ENCODE measurements around the gene SIKE1. TPM values are rescaled to one million over a fixed set of nuclear protein-coding genes. Genes with fewer than 3 reads are reported as not detected.

Gene SIKE1
- total RNA-seq = 103 TPM

GRCh38 chr1:114780344-114781226 lies at the start of gene SIKE1:
TSS of gene SIKE1 (minus strand) at chr1:114780685. CDS start at chr1:114780607, 78 bp downstream.

DNA sequence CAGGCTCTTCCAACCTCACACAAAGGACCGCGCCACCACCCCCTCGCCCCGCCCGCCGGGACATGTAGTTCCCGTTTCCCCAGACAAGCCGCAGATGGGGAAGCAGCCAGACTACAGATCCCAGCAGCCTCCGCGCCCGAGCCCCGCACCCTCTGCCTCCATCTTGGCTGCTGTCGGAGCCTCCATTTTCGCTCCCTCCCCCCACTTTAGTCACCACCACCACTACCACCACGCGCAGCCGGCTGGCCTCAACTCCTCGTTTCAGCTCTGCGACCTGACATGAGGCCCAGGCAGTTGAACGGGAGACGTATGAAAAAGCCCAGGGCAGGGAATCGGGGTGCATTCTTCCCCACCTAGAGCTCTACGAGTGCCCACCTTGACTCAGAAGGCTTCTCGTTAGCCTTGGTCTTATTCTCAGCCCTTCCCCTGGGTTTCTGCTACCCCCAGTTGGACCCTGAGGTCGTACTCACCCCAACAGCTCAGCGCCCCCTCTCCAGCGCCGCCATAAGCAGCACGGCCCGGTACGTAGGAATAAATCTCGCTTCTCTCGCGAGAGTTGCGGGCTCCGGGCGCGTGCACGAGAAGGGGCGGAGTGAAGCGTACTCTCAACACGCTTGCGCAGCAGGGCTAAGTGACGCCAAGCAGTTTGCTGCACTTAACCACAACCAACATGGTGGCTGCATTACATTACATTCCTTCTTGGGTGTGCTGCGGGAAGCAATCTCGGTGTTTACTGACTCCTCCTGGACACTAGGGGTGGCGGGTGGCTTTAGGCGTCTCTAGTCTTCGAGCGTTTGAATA lies 22.8 kb downstream of the SIKE1 start, which contains the start of gene CSDE1:
Gene CSDE1, minus strand, starts transcription at position 530 of the 801 bp plus-strand sequence. CDS start 18,094 bp downstream, outside the sequence.

Other genes with a start within 250 kb of the SIKE1 start
- 55.1 TPM for gene BCAS2, start 199.1 kb downstream of the SIKE1 start, total RNA-seq
- 4.2 TPM for gene DENND2C, start 110.6 kb downstream of the SIKE1 start, total RNA-seq
- gene AMPD1, start 85.1 kb downstream of the SIKE1 start, total RNA-seq = 0.71 TPM
- 42.1 TPM for gene NRAS, start 63.9 kb downstream of the SIKE1 start, total RNA-seq
- gene CSDE1, start 22.7 kb downstream of the SIKE1 start, total RNA-seq = 903 TPM
- gene SYCP1, start 74.2 kb upstream of the SIKE1 start, total RNA-seq = 0.11 TPM
- not detected for gene TSHB, start 249.1 kb upstream of the SIKE1 start, total RNA-seq

All from camera-type eye (tissue), 1 donor.